ENCODE results near the gene SLC25A47.

Gene SLC25A47

GRCh38 chr14:100290607-100291304, 32.4 kb upstream of the SLC25A47 start:
- no peak overlapping the region for H3K4me3 ChIP-seq (ENCODE audit: low read depth in 1 of 2, low read length in 2 of 2)
- no peaks in the 10 kb centered on the region for H3K9me3 ChIP-seq (ENCODE audit: control insufficient read depth in 1 of 2, low read length in 2 of 2)
- peaks cover 4 to 5% of the 10 kb centered on the region in 2 donors for H3K4me1 ChIP-seq (ENCODE audit: control insufficient read depth in 1 of 2, insufficient read depth in 2 of 2, low read length in 2 of 2)
- no peak overlapping the region for H3K9ac ChIP-seq (ENCODE audit: low read depth in 1 of 2, low read length in 2 of 2)
- no peaks in the 10 kb centered on the region for H3K27me3 ChIP-seq (ENCODE audit: control insufficient read depth in 1 of 2, insufficient read depth in 2 of 2, low read length in 2 of 2)
- peaks cover 0 to 14% of the 10 kb centered on the region in 2 donors for H3K36me3 ChIP-seq (ENCODE audit: control insufficient read depth in 1 of 2, insufficient read depth in 2 of 2, low read length in 2 of 2)
- H3K27ac ChIP-seq (ENCODE audit: low read depth, low read length) = no peak overlapping the region

GRCh38 chr14:100291305-100292075, 31.6 kb upstream of the SLC25A47 start:
- Histone ChIP-seq H3K27me3 (ENCODE audit: control insufficient read depth in 1 of 2, insufficient read depth in 2 of 2, low read length in 2 of 2) (no peaks in the 10 kb centered on the region), H3K4me1 (ENCODE audit: control insufficient read depth in 1 of 2, insufficient read depth in 2 of 2, low read length in 2 of 2) (no peaks in the 10 kb centered on the region), H3K27ac (ENCODE audit: low read depth, low read length) (no peak overlapping the region), H3K4me3 (ENCODE audit: low read depth in 1 of 2, low read length in 2 of 2) (no peak overlapping the region), H3K9me3 (ENCODE audit: control insufficient read depth in 1 of 2, low read length in 2 of 2) (no peaks in the 10 kb centered on the region), H3K36me3 (ENCODE audit: control insufficient read depth in 1 of 2, insufficient read depth in 2 of 2, low read length in 2 of 2) (peaks cover 0 to 14% of the 10 kb centered on the region in 2 donors), H3K9ac (ENCODE audit: low read depth in 1 of 2, low read length in 2 of 2) (no peak overlapping the region)

DNA sequence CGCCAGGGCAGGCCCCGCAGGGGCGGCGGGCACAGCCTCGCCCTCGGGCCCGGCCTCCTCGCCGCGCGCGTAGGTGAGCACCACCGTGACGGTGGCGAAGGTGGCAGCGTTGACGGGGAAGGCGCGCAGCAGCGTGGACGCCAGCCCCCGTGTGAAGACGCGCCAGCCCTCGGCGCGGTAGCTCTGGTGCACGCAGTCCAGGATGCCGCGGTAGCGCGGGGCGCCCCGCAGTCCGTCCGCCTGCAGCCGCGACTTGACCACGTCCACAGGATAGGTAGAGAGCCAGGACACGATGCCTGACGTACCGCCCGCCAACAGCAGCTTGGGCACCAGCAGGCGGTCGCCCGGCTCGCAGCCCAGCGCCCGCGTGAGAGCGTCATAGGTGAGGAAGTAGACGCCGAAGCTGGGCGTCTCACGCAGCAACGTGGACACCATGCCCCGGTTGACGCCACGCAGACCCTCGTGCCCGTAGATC, 30.8 kb upstream of the SLC25A47 start:
- Histone ChIP-seq H3K27me3 (ENCODE audit: control insufficient read depth in 1 of 2, insufficient read depth in 2 of 2, low read length in 2 of 2) (no peaks in the 10 kb centered on the region), H3K4me3 (ENCODE audit: low read depth in 1 of 2, low read length in 2 of 2) (no peak overlapping the region), H3K4me1 (ENCODE audit: control insufficient read depth in 1 of 2, insufficient read depth in 2 of 2, low read length in 2 of 2) (peaks cover 5 to 6% of the 10 kb centered on the region in 2 donors), H3K9me3 (ENCODE audit: control insufficient read depth in 1 of 2, low read length in 2 of 2) (no peaks in the 10 kb centered on the region), H3K27ac (ENCODE audit: low read depth, low read length) (no peak overlapping the region), H3K9ac (ENCODE audit: low read depth in 1 of 2, low read length in 2 of 2) (no peak overlapping the region), H3K36me3 (ENCODE audit: control insufficient read depth in 1 of 2, insufficient read depth in 2 of 2, low read length in 2 of 2) (peaks cover 0 to 14% of the 10 kb centered on the region in 2 donors)

DNA sequence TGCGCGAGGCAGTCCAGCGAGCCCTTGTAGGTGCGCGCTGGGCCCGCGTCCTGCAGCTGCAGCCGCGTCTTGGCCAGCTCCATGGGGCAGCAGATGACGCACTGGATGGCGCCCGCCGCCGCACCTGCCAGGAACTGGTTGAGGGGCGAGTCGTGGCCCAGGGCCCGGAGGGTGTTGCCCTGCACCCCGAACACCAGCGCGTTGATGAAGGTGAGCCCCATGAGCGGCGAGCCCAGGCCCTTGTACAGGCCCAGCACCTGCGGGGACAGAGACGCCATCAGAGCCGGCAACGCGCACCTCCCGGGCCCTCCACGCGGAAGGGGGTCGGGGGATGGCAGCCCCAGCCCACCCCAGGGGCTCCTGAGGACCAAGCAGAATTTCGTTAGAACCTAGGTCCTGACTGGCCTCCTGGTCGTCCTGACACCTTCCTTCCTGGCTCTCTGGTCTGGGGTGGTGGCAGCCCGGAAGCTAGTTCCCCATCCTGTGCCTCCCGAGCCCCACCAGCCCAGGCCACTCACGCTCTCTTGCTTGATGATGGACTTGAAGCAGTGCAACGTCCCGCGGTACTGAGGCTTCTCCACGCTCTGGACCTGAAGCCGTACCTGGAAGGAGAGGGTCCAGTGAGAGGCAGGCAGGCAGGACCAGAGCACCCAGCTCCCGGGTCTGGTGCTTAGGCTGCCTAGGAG, 30.2 kb upstream of the SLC25A47 start:
- Histone ChIP-seq H3K27ac (ENCODE audit: low read depth, low read length) (no peak overlapping the region), H3K4me1 (ENCODE audit: control insufficient read depth in 1 of 2, insufficient read depth in 2 of 2, low read length in 2 of 2) (peaks cover 6 to 10% of the 10 kb centered on the region in 2 donors), H3K36me3 (ENCODE audit: control insufficient read depth in 1 of 2, insufficient read depth in 2 of 2, low read length in 2 of 2) (peaks cover 0 to 14% of the 10 kb centered on the region in 2 donors), H3K27me3 (ENCODE audit: control insufficient read depth in 1 of 2, insufficient read depth in 2 of 2, low read length in 2 of 2) (no peaks in the 10 kb centered on the region), H3K9me3 (ENCODE audit: control insufficient read depth in 1 of 2, low read length in 2 of 2) (no peaks in the 10 kb centered on the region), H3K4me3 (ENCODE audit: low read depth in 1 of 2, low read length in 2 of 2) (no peak overlapping the region), H3K9ac (ENCODE audit: low read depth in 1 of 2, low read length in 2 of 2) (no peak overlapping the region)

DNA sequence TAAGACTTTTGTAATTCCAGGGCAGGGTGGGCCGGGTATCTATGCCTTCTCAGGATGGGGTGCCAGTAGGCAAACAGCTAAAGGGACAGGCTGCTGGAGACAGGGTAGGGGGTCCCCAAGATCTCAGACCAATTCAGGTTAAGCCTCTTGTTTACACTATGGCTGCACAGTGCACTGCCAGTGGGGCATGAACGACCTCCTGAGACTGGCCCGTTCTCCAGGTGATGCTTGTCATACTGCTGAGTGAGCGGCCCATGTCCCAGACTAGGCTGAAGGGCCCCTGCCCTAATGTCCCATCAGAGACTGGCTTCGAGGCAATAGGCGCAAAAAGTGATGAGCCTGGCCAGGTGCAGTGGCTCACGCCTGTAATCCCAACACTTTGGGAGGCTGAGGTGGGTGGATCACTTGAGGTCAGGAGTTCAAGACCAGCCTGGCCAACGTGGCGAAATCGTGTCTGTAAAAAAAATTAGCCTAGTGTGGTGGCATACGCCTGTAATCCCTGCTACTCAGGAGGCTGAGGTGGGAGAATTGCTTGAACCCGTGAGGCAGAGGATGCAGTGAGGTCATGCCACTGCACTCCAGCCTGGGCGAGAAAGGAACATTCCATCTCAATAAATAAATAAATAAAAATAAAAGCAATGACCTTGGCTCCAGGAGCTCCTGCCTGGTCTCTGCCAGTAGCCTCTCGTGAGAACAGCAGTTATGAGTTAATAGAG, 29.5 kb upstream of the SLC25A47 start:
- Histone ChIP-seq H3K4me1 (ENCODE audit: control insufficient read depth in 1 of 2, insufficient read depth in 2 of 2, low read length in 2 of 2) (peaks cover 6 to 14% of the 10 kb centered on the region in 2 donors), H3K36me3 (ENCODE audit: control insufficient read depth in 1 of 2, insufficient read depth in 2 of 2, low read length in 2 of 2) (peaks cover 0 to 19% of the 10 kb centered on the region in 2 donors), H3K27me3 (ENCODE audit: control insufficient read depth in 1 of 2, insufficient read depth in 2 of 2, low read length in 2 of 2) (no peaks in the 10 kb centered on the region), H3K9me3 (ENCODE audit: control insufficient read depth in 1 of 2, low read length in 2 of 2) (no peaks in the 10 kb centered on the region), H3K4me3 (ENCODE audit: low read depth in 1 of 2, low read length in 2 of 2) (no peak overlapping the region), H3K27ac (ENCODE audit: low read depth, low read length) (no peak overlapping the region), H3K9ac (ENCODE audit: low read depth in 1 of 2, low read length in 2 of 2) (no peak overlapping the region)

- Histone ChIP-seq H3K9ac (ENCODE audit: low read depth in 1 of 2, low read length in 2 of 2) (no peak overlapping the region), H3K27me3 (ENCODE audit: control insufficient read depth in 1 of 2, insufficient read depth in 2 of 2, low read length in 2 of 2) (no peaks in the 10 kb centered on the region), H3K4me1 (ENCODE audit: control insufficient read depth in 1 of 2, insufficient read depth in 2 of 2, low read length in 2 of 2) (peaks cover 6 to 14% of the 10 kb centered on the region in 2 donors), H3K36me3 (ENCODE audit: control insufficient read depth in 1 of 2, insufficient read depth in 2 of 2, low read length in 2 of 2) (peaks cover 0 to 22% of the 10 kb centered on the region in 2 donors), H3K9me3 (ENCODE audit: control insufficient read depth in 1 of 2, low read length in 2 of 2) (no peaks in the 10 kb centered on the region), H3K27ac (ENCODE audit: low read depth, low read length) (no peak overlapping the region), H3K4me3 (ENCODE audit: low read depth in 1 of 2, low read length in 2 of 2) (no peak overlapping the region)
Observed at GRCh38 chr14:100294213-100294962, 28.8 kb upstream of the SLC25A47 start.

- no peaks in the 10 kb centered on the region for H3K27me3 ChIP-seq (ENCODE audit: control insufficient read depth in 1 of 2, insufficient read depth in 2 of 2, low read length in 2 of 2)
- no peak overlapping the region for H3K9ac ChIP-seq (ENCODE audit: low read depth in 1 of 2, low read length in 2 of 2)
- no peak overlapping the region for H3K27ac ChIP-seq (ENCODE audit: low read depth, low read length)
- no peak overlapping the region for H3K4me3 ChIP-seq (ENCODE audit: low read depth in 1 of 2, low read length in 2 of 2)
- no peaks in the 10 kb centered on the region for H3K9me3 ChIP-seq (ENCODE audit: control insufficient read depth in 1 of 2, low read length in 2 of 2)
- peaks cover 6 to 14% of the 10 kb centered on the region in 2 donors for H3K4me1 ChIP-seq (ENCODE audit: control insufficient read depth in 1 of 2, insufficient read depth in 2 of 2, low read length in 2 of 2)
- H3K36me3 ChIP-seq (ENCODE audit: control insufficient read depth in 1 of 2, insufficient read depth in 2 of 2, low read length in 2 of 2) = peaks cover 0 to 22% of the 10 kb centered on the region in 2 donors
Observed at GRCh38 chr14:100294963-100295330, 28.2 kb upstream of the SLC25A47 start.

DNA sequence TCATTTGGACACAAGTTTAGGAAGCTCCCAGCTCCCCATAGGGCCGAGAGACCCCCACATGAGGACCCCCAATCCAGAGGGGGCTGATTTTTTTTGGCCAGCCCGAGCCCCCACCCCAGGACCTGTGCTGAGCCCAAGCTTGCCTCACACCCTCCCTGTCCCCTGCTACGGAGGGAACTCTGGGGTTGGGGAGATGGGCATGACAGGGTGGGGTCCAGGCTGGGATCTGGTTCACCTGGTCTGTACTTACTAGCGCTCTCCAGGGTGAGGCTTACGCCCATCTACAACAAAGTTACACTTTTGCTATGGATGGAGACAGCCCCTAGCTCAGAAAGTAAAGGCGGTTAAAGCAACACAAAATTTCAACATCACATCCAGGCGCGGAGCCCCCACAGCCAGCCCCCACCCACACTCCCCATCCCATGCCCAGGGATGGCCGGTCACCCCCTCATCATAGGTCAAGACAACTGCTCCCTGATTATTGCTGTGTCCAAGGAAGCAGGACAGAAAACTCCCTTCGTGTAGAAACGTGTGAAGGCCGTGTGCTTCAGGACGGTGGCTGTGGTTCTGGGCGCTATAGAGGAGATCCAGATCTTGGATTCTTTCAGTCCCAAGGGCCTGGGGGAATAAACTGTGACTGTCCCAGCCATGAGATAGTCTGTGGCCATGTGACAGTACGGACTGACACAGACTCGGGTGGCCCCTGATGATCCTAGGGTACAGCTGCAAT, 27.6 kb upstream of the SLC25A47 start:
- H3K36me3 ChIP-seq (ENCODE audit: control insufficient read depth in 1 of 2, insufficient read depth in 2 of 2, low read length in 2 of 2) = peaks cover 0 to 21% of the 10 kb centered on the region in 2 donors
- H3K9me3 ChIP-seq (ENCODE audit: control insufficient read depth in 1 of 2, low read length in 2 of 2) = no peaks in the 10 kb centered on the region
- no peaks in the 10 kb centered on the region for H3K27me3 ChIP-seq (ENCODE audit: control insufficient read depth in 1 of 2, insufficient read depth in 2 of 2, low read length in 2 of 2)
- H3K9ac ChIP-seq (ENCODE audit: low read depth in 1 of 2, low read length in 2 of 2) = no peak overlapping the region
- H3K4me1 ChIP-seq (ENCODE audit: control insufficient read depth in 1 of 2, insufficient read depth in 2 of 2, low read length in 2 of 2) = peaks cover 6 to 14% of the 10 kb centered on the region in 2 donors
- no peak overlapping the region for H3K27ac ChIP-seq (ENCODE audit: low read depth, low read length)
- no peak overlapping the region for H3K4me3 ChIP-seq (ENCODE audit: low read depth in 1 of 2, low read length in 2 of 2)

All from duodenal mucosa (tissue), 2 donors.